Measurements from ENCODE around the gene AKR7A2. TPM values are rescaled to one million over a fixed set of nuclear protein-coding genes. Genes with fewer than 3 reads are reported as not detected.

Gene AKR7A2
- total RNA-seq, 1 donor from 2014 or later, result 53.7 TPM

DNA sequence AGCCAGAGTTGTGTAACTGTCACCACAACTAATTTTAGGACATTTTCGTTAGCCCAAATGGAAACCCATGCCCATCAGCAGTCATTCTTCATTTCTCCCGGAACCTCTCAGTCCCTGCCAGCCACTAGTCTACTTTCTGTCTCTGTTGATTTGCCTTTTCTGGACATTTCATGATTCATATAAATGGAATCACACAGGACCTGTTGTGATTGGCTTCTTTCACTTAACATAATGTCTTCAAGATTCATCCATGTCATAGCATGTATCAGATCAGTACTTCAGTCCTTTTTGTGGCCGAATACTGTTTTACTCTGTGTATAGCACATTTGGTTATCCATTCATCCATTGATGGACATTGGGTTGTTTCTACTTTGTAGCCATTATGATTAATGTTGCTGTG lies 7.3 kb upstream of the AKR7A2 start:
- H3K4me3 Mint-ChIP-seq, result no peak overlapping the region
- TF ChIP-seq CTCF (IDR thresholded peaks at IDR 0.05; ENCODE audit: unreplicated experiment), result no peak
- H3K9me3 Mint-ChIP-seq, result no peaks in the 10 kb centered on the region
- peaks cover 16% of the 10 kb centered on the region for H3K36me3 Mint-ChIP-seq
- H3K27me3 Mint-ChIP-seq (ENCODE audit: low read depth), result no peaks in the 10 kb centered on the region
- H3K4me1 Mint-ChIP-seq, result no peaks in the 10 kb centered on the region
- H3K27ac Mint-ChIP-seq, result no peak overlapping the region
- no peak for DNase-seq (ENCODE audit: low spot score in 2 of 2, unreplicated experiment in 2 of 2)

GRCh38 chr1:19317126-19317910 lies 5.4 kb upstream of the AKR7A2 start:
- Mint-ChIP-seq H3K27ac (no peak overlapping the region), H3K4me1 (peaks cover 10% of the 10 kb centered on the region)
- DNase-seq (ENCODE audit: low spot score in 2 of 2, unreplicated experiment in 2 of 2), result no peak

DNA sequence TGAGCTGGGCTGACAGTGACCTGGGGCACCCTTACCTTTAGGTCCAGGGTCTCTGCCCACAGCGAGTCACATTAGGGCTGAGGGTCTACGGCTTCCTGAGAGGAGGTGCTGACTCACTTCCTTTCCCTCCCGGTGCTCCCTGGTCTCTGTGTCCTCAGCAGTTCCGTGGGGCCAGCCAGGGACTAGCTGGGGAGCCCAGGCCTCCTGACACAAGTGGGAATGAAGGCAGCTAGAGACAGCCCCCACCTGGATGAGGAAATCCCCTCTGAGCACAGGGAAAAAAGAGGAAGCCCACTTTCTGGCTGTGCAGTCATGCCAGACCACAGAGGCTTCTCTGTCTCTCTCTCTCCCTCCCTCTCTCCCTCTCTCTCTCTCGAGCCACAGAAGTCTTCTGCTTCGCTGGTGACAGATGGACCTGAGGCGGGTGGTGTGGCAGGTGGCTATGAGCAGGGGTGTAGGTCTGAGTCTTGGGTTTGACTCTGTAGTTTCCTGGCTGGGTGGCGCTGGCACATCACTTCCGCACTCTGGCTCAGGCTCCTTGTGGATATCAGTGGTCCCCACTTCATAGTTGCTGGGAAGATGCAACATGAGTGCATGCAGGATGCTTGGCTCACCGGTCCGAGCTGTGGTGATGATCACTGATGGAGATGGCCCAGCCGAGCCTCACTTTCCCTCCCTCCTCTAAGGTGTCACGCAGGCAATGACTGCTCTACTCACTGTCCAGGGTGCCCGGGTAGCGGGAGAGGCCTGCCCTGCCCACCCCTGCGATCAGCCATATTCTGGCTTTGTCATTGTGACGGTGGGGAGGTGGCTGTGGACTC lies 3.6 kb upstream of the AKR7A2 start:
- no peak for TF ChIP-seq CTCF (IDR thresholded peaks at IDR 0.05; ENCODE audit: unreplicated experiment)
- H3K36me3 Mint-ChIP-seq, result peaks cover 12% of the 10 kb centered on the region
- H3K4me3 Mint-ChIP-seq, result no peak overlapping the region
- H3K9me3 Mint-ChIP-seq, result no peaks in the 10 kb centered on the region
- H3K27me3 Mint-ChIP-seq (ENCODE audit: low read depth), result no peaks in the 10 kb centered on the region
- DNase-seq (ENCODE audit: low spot score in 2 of 2, unreplicated experiment in 2 of 2), result no peak
- peaks cover 16% of the 10 kb centered on the region for H3K4me1 Mint-ChIP-seq
- peak overlapping the region; percentile 12 for H3K27ac Mint-ChIP-seq

More at GRCh38 chr1:19317126-19317910, 5.4 kb upstream of the AKR7A2 start:
- Mint-ChIP-seq H3K9me3 (no peaks in the 10 kb centered on the region), H3K36me3 (peaks cover 14% of the 10 kb centered on the region), H3K27me3 (ENCODE audit: low read depth) (no peaks in the 10 kb centered on the region), H3K4me3 (no peak overlapping the region)
- no peak for TF ChIP-seq CTCF (IDR thresholded peaks at IDR 0.05; ENCODE audit: unreplicated experiment)

GRCh38 chr1:19313961-19314882 lies 2.3 kb upstream of the AKR7A2 start:
- H3K4me3 Mint-ChIP-seq, result no peak overlapping the region
- DNase-seq (ENCODE audit: low spot score in 2 of 2, unreplicated experiment in 2 of 2), result no peak
- no peak for TF ChIP-seq CTCF (IDR thresholded peaks at IDR 0.05; ENCODE audit: unreplicated experiment)
- H3K27me3 Mint-ChIP-seq (ENCODE audit: low read depth), result no peaks in the 10 kb centered on the region
- H3K4me1 Mint-ChIP-seq, result peaks cover 19% of the 10 kb centered on the region
- H3K36me3 Mint-ChIP-seq, result peaks cover 10% of the 10 kb centered on the region
- H3K9me3 Mint-ChIP-seq, result no peaks in the 10 kb centered on the region
- H3K27ac Mint-ChIP-seq, result no peak overlapping the region

DNA sequence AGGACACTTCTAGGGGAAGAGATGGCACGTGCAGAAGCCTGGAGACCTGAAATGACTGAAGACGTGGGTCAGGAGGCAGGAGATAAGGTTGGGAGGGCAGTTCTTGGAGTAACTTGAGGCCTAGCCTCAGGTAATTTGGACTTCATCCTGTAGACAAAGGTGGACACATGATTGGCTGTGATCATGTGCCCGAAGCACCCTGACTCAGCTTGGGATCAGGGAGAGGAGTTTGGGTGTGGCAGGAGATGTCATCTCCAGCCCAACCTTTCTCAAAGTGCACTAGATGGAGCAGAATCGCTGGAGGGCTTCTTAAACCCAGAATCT lies 1.7 kb upstream of the AKR7A2 start:
- Mint-ChIP-seq H3K4me1 (peaks cover 20% of the 10 kb centered on the region), H3K9me3 (no peaks in the 10 kb centered on the region), H3K36me3 (peaks cover 7% of the 10 kb centered on the region), H3K27me3 (ENCODE audit: low read depth) (no peaks in the 10 kb centered on the region), H3K4me3 (peak overlapping the region; percentile 80), H3K27ac (peak overlapping the region; percentile 32)
- no peak for DNase-seq (ENCODE audit: low spot score in 2 of 2, unreplicated experiment in 2 of 2)
- no peak for TF ChIP-seq CTCF (IDR thresholded peaks at IDR 0.05; ENCODE audit: unreplicated experiment)

Data from mesothelial cell of epicardium (in vitro differentiated cells).